GM15510 (cell line): ENCODE measurements around the gene CNTNAP5.

Experiments
- POLR2A ChIP-seq: IDR thresholded peaks from 3 replicates; pipeline ENCODE4 v1.6.1; 2011; ENCODE audit warnings: borderline replicate concordance; ENCODE audit not compliant: insufficient read length; ENCODE audit errors: extremely low read depth

Gene CNTNAP5

GRCh38 chr2:124354466-124354865 is 329.4 kb downstream of the CNTNAP5 start:
- no peak for TF ChIP-seq POLR2A

GRCh38 chr2:124369181-124369580 is 344.1 kb downstream of the CNTNAP5 start:
- no peak for TF ChIP-seq POLR2A

GRCh38 chr2:124380221-124380749 is 355.2 kb downstream of the CNTNAP5 start:
- TF ChIP-seq POLR2A: no peak

- TF ChIP-seq POLR2A: no peak
Measured at GRCh38 chr2:124382067-124382618, 357.1 kb downstream of the CNTNAP5 start.

GRCh38 chr2:124395961-124396360 is 370.9 kb downstream of the CNTNAP5 start:
- TF ChIP-seq POLR2A: no peak

- TF ChIP-seq POLR2A: no peak
Measured at GRCh38 chr2:124402274-124402673, 377.2 kb downstream of the CNTNAP5 start.

- TF ChIP-seq POLR2A: no peak
Measured at GRCh38 chr2:124424074-124424473, 399.0 kb downstream of the CNTNAP5 start.

- TF ChIP-seq POLR2A: no peak
Measured at GRCh38 chr2:124426122-124426521, 401.0 kb downstream of the CNTNAP5 start.

- no peak for TF ChIP-seq POLR2A
Measured at GRCh38 chr2:124426625-124427024, 401.5 kb downstream of the CNTNAP5 start.

- TF ChIP-seq POLR2A: no peak
Measured at GRCh38 chr2:124437811-124438210, 412.7 kb downstream of the CNTNAP5 start.

- no peak for TF ChIP-seq POLR2A
Measured at GRCh38 chr2:124450481-124450880, 425.4 kb downstream of the CNTNAP5 start.

- no peak for TF ChIP-seq POLR2A
Measured at GRCh38 chr2:124476291-124476690, 451.2 kb downstream of the CNTNAP5 start.

GRCh38 chr2:124478761-124479160 is 453.7 kb downstream of the CNTNAP5 start:
- no peak for TF ChIP-seq POLR2A

- no peak for TF ChIP-seq POLR2A
Measured at GRCh38 chr2:124480958-124481357, 455.9 kb downstream of the CNTNAP5 start.

- TF ChIP-seq POLR2A: no peak
Measured at GRCh38 chr2:124482044-124482443, 457.0 kb downstream of the CNTNAP5 start.

- TF ChIP-seq POLR2A: no peak
Measured at GRCh38 chr2:124482551-124482950, 457.5 kb downstream of the CNTNAP5 start.

GRCh38 chr2:124485659-124486058 is 460.6 kb downstream of the CNTNAP5 start:
- no peak for TF ChIP-seq POLR2A
